ENCODE results near the gene MYOZ1. TPM values are rescaled to one million over a fixed set of nuclear protein-coding genes. Genes with fewer than 3 reads are reported as not detected.

MYOZ1 gene
- total and polyA plus RNA-seq, 2 of the 4 experiments (the other 2 are of a cell fraction) = 0.18 to 0.29 TPM

GRCh38 chr10:73627300-73627699 lies 14.0 kb downstream of the MYOZ1 start:
- H3K9ac ChIP-seq (ENCODE audit: low read depth, low read length) = no peak overlapping the region
- no peaks in the 10 kb centered on the region for H3K36me3 ChIP-seq (ENCODE audit: control insufficient read depth, insufficient read depth, low read length)
- WGBS, 2 experiments (ENCODE audit: extremely low coverage in 2 of 2, insufficient read length in 1 of 2) = no CpG with 5 or more reads among the region's 6 CpGs
- no TSS peak for BruUV-seq (replicated peaks)
- DNase-seq (no peak), ATAC-seq (ENCODE audit: low read depth) (no peak)
- no peak overlapping the region for H2BK20ac ChIP-seq (ENCODE audit: low read depth, low read length)
- H3K23ac ChIP-seq (ENCODE audit: low read depth, low read length) = no peak overlapping the region
- no peaks in the 10 kb centered on the region for H4K20me1 ChIP-seq (ENCODE audit: insufficient read depth, low read length)
- no peak overlapping the region for H3K4ac ChIP-seq (ENCODE audit: low read depth, low read length)
- H3K4me1 ChIP-seq (ENCODE audit: control insufficient read depth, insufficient read depth, low read length) = 0 out of 2 replicates have a peak, but pooled peaks cover 1% of the 10 kb centered on the region
- H2BK120ac ChIP-seq (ENCODE audit: low read depth, low read length) = no peak overlapping the region
- H2AK9ac ChIP-seq (replicated peaks; ENCODE audit: low read depth, low read length, poor library complexity) = peak overlapping the region; percentile 40
- in situ Hi-C loops (cut with MboI; ENCODE audit: low sequenced_read_pairs) = loop anchor here (25.0 kb wide), 1 partner anchor 365 kb away; the partner anchor contains the start of gene MRPS16
- no peak overlapping the region for H4K91ac ChIP-seq (ENCODE audit: insufficient read depth, low read depth, low read length)
- H3K4me2 ChIP-seq (ENCODE audit: low read depth, low read length) = no peak overlapping the region
- no peak overlapping the region for H4K8ac ChIP-seq (ENCODE audit: low read depth in 2 of 2, low read length in 2 of 2)
- H3K18ac ChIP-seq (ENCODE audit: low read depth, low read length) = no peak overlapping the region
- no peak overlapping the region for H4K5ac ChIP-seq (ENCODE audit: low read depth, low read length)
- H3K27me3 ChIP-seq (ENCODE audit: control insufficient read depth, insufficient read depth, low read length) = no peaks in the 10 kb centered on the region
- intact Hi-C loops (cut with micrococcal nuclease) = no loop called here
- H3K79me1 ChIP-seq (ENCODE audit: low read depth in 1 of 2, low read length in 2 of 2) = peaks cover 14 to 27% of the 10 kb centered on the region in 2 experiments
- H2AFZ ChIP-seq (replicated peaks; ENCODE audit: low read length, poor library complexity) = no peak overlapping the region
- dilution Hi-C loops (cut with HindIII; ENCODE audit: low sequenced_read_pairs, unreplicated experiment) = no loop called here
- H3K9me1 ChIP-seq (ENCODE audit: insufficient read depth, low read length) = no peaks in the 10 kb centered on the region
- H3K4me3 ChIP-seq (ENCODE audit: insufficient read depth, low read depth, low read length) = no peak overlapping the region
- no peaks in the 10 kb centered on the region for H3K9me3 ChIP-seq (ENCODE audit: control insufficient read depth, insufficient read depth, low read length)
- H3K27ac ChIP-seq (ENCODE audit: insufficient read depth, low read length) = no peak overlapping the region
- no peak overlapping the region for H3K14ac ChIP-seq (replicated peaks; ENCODE audit: low read depth, low read length)
- POLR2A ChIA-PET (ENCODE audit: unreplicated experiment) = no interaction called here
- H2BK15ac ChIP-seq (ENCODE audit: low read depth, low read length) = no peak overlapping the region
- CTCF ChIA-PET = interaction anchor here (1.0 kb wide), 1 partner anchor 83 kb away, joined by 3 read pairs; no protein-coding TSS in a partner anchor
- H2BK5ac ChIP-seq (ENCODE audit: low read depth, low read length, poor library complexity, severe bottlenecking) = no peak overlapping the region
- H2AK5ac ChIP-seq (ENCODE audit: low read depth, low read length) = no peak overlapping the region
- no peak for TF ChIP-seq RFX5 (IDR thresholded peaks at IDR 0.05; ENCODE audit: low read depth, low read length)
- no peak for TF ChIP-seq CEBPB (IDR thresholded peaks at IDR 0.05; ENCODE audit: low read depth, low read length)
- no peak for TF ChIP-seq POLR2A (IDR thresholded peaks at IDR 0.05; ENCODE audit: low read depth, low read length)
- TF ChIP-seq RAD21 (IDR thresholded peaks at IDR 0.05; ENCODE audit: low read length) = no peak
- no peak for TF ChIP-seq USF2 (IDR thresholded peaks at IDR 0.05; ENCODE audit: low read depth, low read length)
- no peak for TF ChIP-seq SMC3 (IDR thresholded peaks at IDR 0.05; ENCODE audit: low read depth, low read length)
- TF ChIP-seq, protein P1, sequence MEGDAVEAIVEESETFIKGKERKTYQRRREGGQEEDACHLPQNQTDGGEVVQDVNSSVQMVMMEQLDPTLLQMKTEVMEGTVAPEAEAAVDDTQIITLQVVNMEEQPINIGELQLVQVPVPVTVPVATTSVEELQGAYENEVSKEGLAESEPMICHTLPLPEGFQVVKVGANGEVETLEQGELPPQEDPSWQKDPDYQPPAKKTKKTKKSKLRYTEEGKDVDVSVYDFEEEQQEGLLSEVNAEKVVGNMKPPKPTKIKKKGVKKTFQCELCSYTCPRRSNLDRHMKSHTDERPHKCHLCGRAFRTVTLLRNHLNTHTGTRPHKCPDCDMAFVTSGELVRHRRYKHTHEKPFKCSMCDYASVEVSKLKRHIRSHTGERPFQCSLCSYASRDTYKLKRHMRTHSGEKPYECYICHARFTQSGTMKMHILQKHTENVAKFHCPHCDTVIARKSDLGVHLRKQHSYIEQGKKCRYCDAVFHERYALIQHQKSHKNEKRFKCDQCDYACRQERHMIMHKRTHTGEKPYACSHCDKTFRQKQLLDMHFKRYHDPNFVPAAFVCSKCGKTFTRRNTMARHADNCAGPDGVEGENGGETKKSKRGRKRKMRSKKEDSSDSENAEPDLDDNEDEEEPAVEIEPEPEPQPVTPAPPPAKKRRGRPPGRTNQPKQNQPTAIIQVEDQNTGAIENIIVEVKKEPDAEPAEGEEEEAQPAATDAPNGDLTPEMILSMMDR (conservative IDR thresholded peaks at IDR 0.05; ENCODE audit: low read depth, low read length) = no peak
- TF ChIP-seq BHLHE40 (IDR thresholded peaks at IDR 0.05; ENCODE audit: low read depth, low read length) = no peak
- TF ChIP-seq ELK1 (IDR thresholded peaks at IDR 0.05; ENCODE audit: borderline replicate concordance, low read depth, low read length) = no peak
- TF ChIP-seq RCOR1 (IDR thresholded peaks at IDR 0.05; ENCODE audit: insufficient replicate concordance, low read length) = no peak
- TF ChIP-seq FOS (IDR thresholded peaks at IDR 0.05; ENCODE audit: low read depth, low read length) = no peak
- TF ChIP-seq MAZ (IDR thresholded peaks at IDR 0.05; ENCODE audit: borderline replicate concordance, low read depth, low read length) = no peak
- no peak for TF ChIP-seq MAFK (IDR thresholded peaks at IDR 0.05; ENCODE audit: low read depth, low read length)
- no peak for TF ChIP-seq NFE2L2 (IDR thresholded peaks at IDR 0.05; ENCODE audit: low read depth, low read length)
- no peak for TF ChIP-seq MXI1 (IDR thresholded peaks at IDR 0.05; ENCODE audit: borderline replicate concordance, low read depth, low read length)
- no peak for TF ChIP-seq CHD1 (IDR thresholded peaks at IDR 0.05; ENCODE audit: low read depth, low read length)
- no peak overlapping the region for H3K56ac ChIP-seq (ENCODE audit: extremely low read depth, insufficient read depth, low read length)

All from IMR-90 (cell line).